HG03108 (cell line): ENCODE measurements around the gene TRAF7.

Source experiments
- ATAC-seq: cut with Tn5 transposase; IDR thresholded peaks from one replicate; pipeline ENCODE4 v1.9.1; 2021; ENCODE audit warnings: moderate library complexity; ENCODE audit not compliant: unreplicated experiment

TRAF7 gene

GRCh38 chr16:2213817-2214718, 58.5 kb downstream of the TRAF7 start:
- ATAC-seq: no peak

DNA sequence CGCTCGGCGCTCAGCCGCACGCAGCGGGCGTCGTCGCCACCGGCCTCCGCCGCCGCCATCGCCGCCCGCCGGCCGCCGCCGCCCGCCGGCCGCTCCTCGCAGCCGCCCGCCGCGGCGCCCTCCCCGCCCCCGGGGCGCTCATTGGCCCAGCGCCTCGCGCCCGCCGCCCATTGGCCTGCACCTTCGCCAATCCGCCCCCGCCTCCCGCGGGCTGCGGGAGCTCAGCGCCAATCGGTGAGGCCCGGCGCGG, 59.1 kb downstream of the TRAF7 start, which contains the start of gene PGP:
Gene PGP (minus strand): TSS at position 122 of the 250 bp plus-strand sequence. CDS start 63 bp downstream, at position 59.
- ATAC-seq: peak; percentile 85

- no peak for ATAC-seq
These were observed 60.7 kb downstream of the TRAF7 start for GRCh38 chr16:2216330-2216729.

DNA sequence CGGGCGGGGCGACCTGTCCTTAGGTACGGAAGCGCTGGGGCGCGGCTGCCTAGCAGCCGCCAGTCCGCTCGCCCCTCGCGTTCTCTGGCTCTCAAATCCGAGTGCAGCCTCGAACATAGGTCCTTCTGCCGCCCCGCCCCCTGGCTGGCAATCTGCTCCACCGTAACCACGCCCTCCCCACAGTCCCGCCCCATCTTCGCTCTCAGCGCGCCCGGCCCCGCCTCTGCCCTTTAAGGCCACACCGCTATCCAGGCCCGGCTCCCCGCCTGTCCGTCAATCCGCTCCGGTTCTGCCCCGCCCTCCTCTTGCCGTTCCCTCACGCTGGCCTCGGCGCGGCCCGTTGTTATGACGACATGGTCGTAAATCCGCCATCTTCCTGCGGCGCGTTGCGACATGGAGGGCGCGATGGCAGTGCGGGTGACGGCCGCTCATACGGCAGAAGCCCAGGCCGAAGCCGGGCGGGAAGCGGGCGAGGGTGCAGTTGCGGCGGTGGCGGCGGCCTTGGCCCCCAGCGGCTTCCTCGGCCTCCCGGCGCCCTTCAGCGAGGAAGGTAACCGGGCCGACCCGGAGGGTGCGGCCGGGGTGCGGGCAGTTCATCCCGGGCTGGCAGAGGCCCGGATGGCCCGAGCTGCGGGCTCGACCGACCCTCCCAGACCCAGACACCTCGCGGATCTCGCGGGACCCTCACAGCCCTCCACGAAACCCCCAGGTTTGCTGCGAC, 67.8 kb downstream of the TRAF7 start, which contains the start of gene E4F1:
Gene E4F1 (plus strand): TSS at position 371 of the 721 bp plus-strand sequence. CDS start 23 bp downstream, at position 394.
- ATAC-seq: peak; percentile 93

DNA sequence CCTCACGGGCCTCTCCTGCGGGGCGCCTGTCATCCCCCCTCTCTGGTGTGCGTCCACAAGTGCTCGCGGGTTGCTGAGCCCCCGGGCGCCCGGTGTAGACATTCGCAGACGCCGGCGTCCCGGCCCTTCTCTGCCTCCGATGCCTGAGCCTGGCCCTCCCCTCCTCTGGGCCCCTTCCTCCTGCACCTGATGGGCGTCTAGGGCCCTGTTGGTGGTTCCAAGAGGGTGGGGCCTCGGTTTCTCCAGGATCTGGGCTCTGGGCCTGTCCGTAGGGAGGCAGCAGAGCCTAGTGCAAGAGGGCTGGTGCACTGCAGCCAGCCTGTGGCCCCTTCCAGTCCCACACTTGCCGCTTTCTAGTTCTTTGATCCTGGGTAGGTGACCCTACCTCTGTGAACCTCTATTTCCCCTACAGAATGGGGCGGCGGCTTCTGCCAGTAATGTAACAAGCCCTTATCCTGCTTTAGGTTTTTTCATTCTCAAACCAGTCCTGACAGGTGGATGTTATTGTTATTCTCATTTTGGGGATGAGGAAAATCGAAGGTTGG, 68.4 kb downstream of the TRAF7 start:
- ATAC-seq: peak; percentile 10

DNA sequence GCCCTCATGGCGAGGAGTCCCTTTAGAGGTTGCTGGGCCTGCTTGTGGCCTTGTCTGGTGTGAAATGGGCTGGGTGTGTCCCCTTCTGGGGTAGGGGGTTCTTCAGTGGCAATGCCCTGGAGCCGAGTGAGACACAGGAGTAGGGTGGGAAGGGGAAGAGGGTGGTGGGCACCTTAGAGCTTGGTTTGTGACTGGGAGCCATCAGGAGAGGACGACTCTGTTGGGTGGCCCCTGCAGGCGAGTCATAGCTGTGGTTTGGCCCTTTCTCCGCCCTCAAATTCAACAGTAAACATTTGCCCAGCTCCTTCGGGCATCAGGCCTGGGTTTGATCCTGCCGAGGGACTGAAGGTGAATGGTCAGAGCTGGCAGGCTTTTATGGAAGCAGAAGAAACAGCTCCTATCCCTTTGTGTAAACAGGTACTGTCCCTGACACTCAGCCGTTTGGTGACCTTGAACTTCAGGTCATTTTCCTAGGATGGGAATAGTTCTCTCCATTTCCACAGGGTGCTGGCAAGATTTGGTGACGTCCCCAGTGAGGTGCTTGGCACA, 70.7 kb downstream of the TRAF7 start:
- ATAC-seq: no peak

GRCh38 chr16:2226918-2227317, 71.3 kb downstream of the TRAF7 start:
- no peak for ATAC-seq
